Bronchial epithelial cell (primary cell): ENCODE data around the gene CAMK1G. TPM values are rescaled to one million over a fixed set of nuclear protein-coding genes. Genes with fewer than 3 reads are reported as not detected.

ENCODE experiments used
- DNase-seq: peaks from one replicate; pipeline ENCODE4 v3.0.0-alpha.2; 2010; ENCODE audit warnings: low read depth
- FAIRE-seq: peaks from 2 replicates; lab custom pipeline; 2011; peaks lifted over from hg19 to GRCh38; lab: Jason Lieb, UNC
- H3K27me3 ChIP-seq: 2 replicates; pipeline ENCODE4 v1.5.1; 2011; ENCODE audit warnings: low read length; ENCODE audit not compliant: control insufficient read depth, insufficient read depth
- H3K36me3 ChIP-seq: 2 replicates; pipeline ENCODE4 v1.5.1; 2011; ENCODE audit warnings: low read length; ENCODE audit not compliant: control insufficient read depth, insufficient read depth
- H3K4me3 ChIP-seq: 2 replicates; pipeline ENCODE4 v1.5.1; 2011; ENCODE audit warnings: mild to moderate bottlenecking, low read depth, low read length, control low read depth
- CTCF ChIP-seq: IDR thresholded peaks from 2 replicates; pipeline ENCODE4 v1.5.1; 2011; ENCODE audit warnings: mild to moderate bottlenecking, moderate library complexity, low read length, control low read depth, inconsistent platforms; ENCODE audit not compliant: insufficient read depth, severe bottlenecking
- total RNA-seq: library from RNA; depleted of rRNA; stranded (reverse); fragments of >200 nt; gene quantifications from 2 replicates; pipeline ENCODE4 v1.2.1, GENCODE V29; 2014

CAMK1G gene
- total RNA-seq: not detected in 2 replicates

- H3K4me3 ChIP-seq: no peak within 1 kb of the TSS
- H3K27me3 ChIP-seq: peaks cover 13% of the 10 kb centered on the region
- no peaks in the 10 kb centered on the region for H3K36me3 ChIP-seq
- no peak for DNase-seq
- FAIRE-seq: peak; percentile 86
- no peak for TF ChIP-seq CTCF
Observed at GRCh38 chr1:209583408-209583807, at the start of gene CAMK1G. Gene CAMK1G, plus strand, starts transcription at chr1:209583714. Its CDS starts 11,270 bp downstream, at chr1:209594984.

GRCh38 chr1:209534496-209535250 is 48.8 kb upstream of the CAMK1G start:
- FAIRE-seq: no peak
- no peak for DNase-seq
- no peak overlapping the region for H3K4me3 ChIP-seq
- no peak for TF ChIP-seq CTCF
- H3K36me3 ChIP-seq: no peaks in the 10 kb centered on the region
- no peaks in the 10 kb centered on the region for H3K27me3 ChIP-seq

GRCh38 chr1:209536843-209537242 is 46.7 kb upstream of the CAMK1G start:
- Histone ChIP-seq H3K27me3 (no peaks in the 10 kb centered on the region), H3K4me3 (no peak overlapping the region), H3K36me3 (no peaks in the 10 kb centered on the region)
- no peak for TF ChIP-seq CTCF
- no peak for FAIRE-seq
- DNase-seq: no peak

GRCh38 chr1:209537336-209538114 is 46.0 kb upstream of the CAMK1G start:
- FAIRE-seq: peak; percentile 58
- H3K4me3 ChIP-seq: no peak overlapping the region
- DNase-seq: peak; percentile 33
- no peak for TF ChIP-seq CTCF
- H3K36me3 ChIP-seq: no peaks in the 10 kb centered on the region
- no peaks in the 10 kb centered on the region for H3K27me3 ChIP-seq

GRCh38 chr1:209539576-209539975 is 43.9 kb upstream of the CAMK1G start:
- FAIRE-seq (no peak), DNase-seq (no peak)
- H3K36me3 ChIP-seq: no peaks in the 10 kb centered on the region
- TF ChIP-seq CTCF: no peak
- H3K27me3 ChIP-seq: no peaks in the 10 kb centered on the region
- no peak overlapping the region for H3K4me3 ChIP-seq
